Lung (tissue), 12 donors: ENCODE measurements around the gene DAB1. TPM values are rescaled to one million over a fixed set of nuclear protein-coding genes. Genes with fewer than 3 reads are reported as not detected.

Experiments
- ATAC-seq: fragments of 200-7000 bp; cut with Tn5 transposase; one replicate; pipeline ENCODE4 v1.9.1; 2020; ENCODE audit warnings: moderate number of reproducible peaks; ENCODE audit not compliant: insufficient read depth, low FRiP score
- DNase-seq, 3 donors: peaks; one replicate each; pipeline ENCODE4 v3.0.0-alpha.2; 2013 to 2017
- H3K27ac ChIP-seq, 2 donors: one replicate each; pipeline ENCODE4 v1.5.1; 2013; ENCODE audit warnings: mild to moderate bottlenecking in 2 of 2, moderate library complexity in 2 of 2, control low read depth in 1 of 2, inconsistent platforms in 1 of 2, low read depth in 1 of 2, low read length in 1 of 2
- H3K27me3 ChIP-seq, 3 donors: one replicate each; pipeline ENCODE4 v1.5.1; 2013; ENCODE audit warnings: low read length in 2 of 3; ENCODE audit not compliant: control insufficient read depth in 3 of 3, insufficient read depth in 3 of 3
- H3K36me3 ChIP-seq, 4 donors: one replicate each; pipeline ENCODE4 v1.5.1; 2013; ENCODE audit warnings: low read length in 4 of 4, mild to moderate bottlenecking in 1 of 4, moderate library complexity in 1 of 4; ENCODE audit not compliant: control insufficient read depth in 4 of 4, insufficient read depth in 4 of 4
- H3K4me1 ChIP-seq, 5 donors: one replicate each; pipeline ENCODE4 v1.5.1; 2013; ENCODE audit warnings: low read length in 5 of 5, mild to moderate bottlenecking in 2 of 5, moderate library complexity in 1 of 5; ENCODE audit not compliant: control insufficient read depth in 5 of 5, insufficient read depth in 5 of 5
- H3K4me3 ChIP-seq: one replicate; pipeline ENCODE4 v1.5.1; 2013; ENCODE audit warnings: mild to moderate bottlenecking, control low read depth, moderate library complexity
- H3K9ac ChIP-seq, 2 donors: one replicate each; pipeline ENCODE4 v1.5.1; 2013; ENCODE audit warnings: low read length in 2 of 2, control low read depth in 1 of 2; ENCODE audit not compliant: insufficient read depth in 1 of 2
- H3K9me3 ChIP-seq, 4 donors: one replicate each; pipeline ENCODE4 v1.5.1; 2013; ENCODE audit warnings: low read length in 3 of 4, mild to moderate bottlenecking in 1 of 4, moderate library complexity in 1 of 4; ENCODE audit not compliant: control insufficient read depth in 4 of 4, insufficient read depth in 3 of 4
- CTCF ChIP-seq: IDR thresholded peaks from 2 replicates; pipeline ENCODE4 v1.5.1; 2012; ENCODE audit warnings: mild to moderate bottlenecking; ENCODE audit errors: control extremely low read depth, extremely low read depth
- WGBS, 2 donors: extraction: QIAGEN DNeasy Blood & Tissue Kit; methylation state at CpG; one replicate each; pipeline ENCODE4 v1.1.7; 2013; 5-methylcytosine and 5-hydroxymethylcytosine counted together
- polyA plus RNA-seq, 2 donors: library from polyadenylated mRNA; stranded (reverse); fragments of 200-250 nt; gene quantifications; one replicate each; pipeline ENCODE4 v1.2.1, GENCODE V29; 2013
- total RNA-seq, 2 donors: library from RNA; depleted of rRNA in 1 of 2; stranded (reverse); fragments of >200 nt in 1 of 2; gene quantifications; one replicate each; pipeline ENCODE4 v1.2.1, GENCODE V29; 2014 to 2021
- donor health status: control.
- donor health status: control.
- donor health status: Bipolar disorder and iron deficiency.
- donor health status: healthy.
- donor health status: DM: yes; HTN: yes; CAD: no.

The DAB1 gene
- total and polyA plus RNA-seq, 4 donors = 0.06 to 0.77 (median 0.10) TPM

- DNase-seq = no peak
- H3K27me3 ChIP-seq = no peaks in the 10 kb centered on the region
- no peak overlapping the region for H3K9ac ChIP-seq
- ATAC-seq = no peak
- no peak overlapping the region for H3K27ac ChIP-seq
- H3K4me3 ChIP-seq = no peak overlapping the region
- peaks cover 0 to 5% (median 0%) of the 10 kb centered on the region in 5 donors for H3K4me1 ChIP-seq
- H3K9me3 ChIP-seq = no peaks in the 10 kb centered on the region
- no peaks in the 10 kb centered on the region for H3K36me3 ChIP-seq
- 63 to 71% methylated on average over 6 of the region's 6 CpGs for WGBS, 2 donors
- no peak for TF ChIP-seq CTCF
Observed at GRCh38 chr1:57086154-57086553, 337.7 kb downstream of the DAB1 start.

GRCh38 chr1:57084701-57085100 lies 339.2 kb downstream of the DAB1 start:
- Histone ChIP-seq H3K27ac (no peak overlapping the region), H3K9me3 (no peaks in the 10 kb centered on the region), H3K9ac (no peak overlapping the region), H3K27me3 (no peaks in the 10 kb centered on the region), H3K36me3 (no peaks in the 10 kb centered on the region), H3K4me1 (peaks cover 0 to 4% (median 0%) of the 10 kb centered on the region in 5 donors), H3K4me3 (no peak overlapping the region)
- ATAC-seq (no peak), DNase-seq (no peak)
- no peak for TF ChIP-seq CTCF
- WGBS, 2 donors = 92 to 93% methylated on average over 2 of the region's 2 CpGs

- no peaks in the 10 kb centered on the region for H3K27me3 ChIP-seq
Observed at GRCh38 chr1:57082711-57083439, 341.0 kb downstream of the DAB1 start.

More at GRCh38 chr1:57082711-57083439, 341.0 kb downstream of the DAB1 start:
- Histone ChIP-seq H3K4me1 (no peaks in the 10 kb centered on the region), H3K9me3 (no peaks in the 10 kb centered on the region), H3K9ac (no peak overlapping the region), H3K4me3 (no peak overlapping the region), H3K36me3 (no peaks in the 10 kb centered on the region), H3K27ac (peak overlapping the region in 1 of 2 donors; percentile 11)
- ATAC-seq (no peak), DNase-seq (no peak)
- TF ChIP-seq CTCF = no peak
- 83 to 85% methylated on average over 7 of the region's 7 CpGs for WGBS, 2 donors
